HG02981 (cell line): ENCODE results near the gene DHRS3.

Source experiments
- ATAC-seq: cut with Tn5 transposase; IDR thresholded peaks from one replicate; pipeline ENCODE4 v1.9.1; 2021; ENCODE audit warnings: mild to moderate bottlenecking, moderate library complexity; ENCODE audit not compliant: unreplicated experiment

DHRS3 gene

DNA sequence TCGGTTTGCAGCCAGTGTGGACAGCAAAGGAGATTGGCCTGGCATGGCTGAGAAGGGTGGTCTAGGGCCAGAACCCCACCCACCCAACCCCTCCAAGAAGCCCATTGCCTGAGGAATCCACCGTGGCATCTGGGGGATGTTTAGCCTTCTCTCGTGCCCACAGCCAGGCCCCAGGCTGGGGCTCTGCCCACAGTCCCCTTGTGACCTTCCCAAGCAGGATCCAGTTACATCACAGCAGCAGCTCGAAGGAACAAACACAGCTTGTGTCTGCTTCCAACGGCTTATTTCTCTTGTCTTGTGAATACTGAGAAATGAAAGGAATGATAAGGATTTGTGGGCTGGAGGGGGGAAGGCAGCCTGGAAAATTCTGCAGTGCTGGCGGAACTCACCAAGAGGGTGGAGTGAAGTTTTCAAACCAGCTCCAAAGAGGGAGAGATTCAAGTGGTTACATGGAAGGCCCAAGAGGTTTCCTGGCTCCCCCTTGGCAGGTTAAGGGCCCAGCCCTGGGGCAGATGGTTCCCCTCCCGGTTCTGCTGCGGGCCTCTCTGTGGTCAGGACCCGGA is 61.6 kb downstream of the DHRS3 start:
- ATAC-seq: no peak

DNA sequence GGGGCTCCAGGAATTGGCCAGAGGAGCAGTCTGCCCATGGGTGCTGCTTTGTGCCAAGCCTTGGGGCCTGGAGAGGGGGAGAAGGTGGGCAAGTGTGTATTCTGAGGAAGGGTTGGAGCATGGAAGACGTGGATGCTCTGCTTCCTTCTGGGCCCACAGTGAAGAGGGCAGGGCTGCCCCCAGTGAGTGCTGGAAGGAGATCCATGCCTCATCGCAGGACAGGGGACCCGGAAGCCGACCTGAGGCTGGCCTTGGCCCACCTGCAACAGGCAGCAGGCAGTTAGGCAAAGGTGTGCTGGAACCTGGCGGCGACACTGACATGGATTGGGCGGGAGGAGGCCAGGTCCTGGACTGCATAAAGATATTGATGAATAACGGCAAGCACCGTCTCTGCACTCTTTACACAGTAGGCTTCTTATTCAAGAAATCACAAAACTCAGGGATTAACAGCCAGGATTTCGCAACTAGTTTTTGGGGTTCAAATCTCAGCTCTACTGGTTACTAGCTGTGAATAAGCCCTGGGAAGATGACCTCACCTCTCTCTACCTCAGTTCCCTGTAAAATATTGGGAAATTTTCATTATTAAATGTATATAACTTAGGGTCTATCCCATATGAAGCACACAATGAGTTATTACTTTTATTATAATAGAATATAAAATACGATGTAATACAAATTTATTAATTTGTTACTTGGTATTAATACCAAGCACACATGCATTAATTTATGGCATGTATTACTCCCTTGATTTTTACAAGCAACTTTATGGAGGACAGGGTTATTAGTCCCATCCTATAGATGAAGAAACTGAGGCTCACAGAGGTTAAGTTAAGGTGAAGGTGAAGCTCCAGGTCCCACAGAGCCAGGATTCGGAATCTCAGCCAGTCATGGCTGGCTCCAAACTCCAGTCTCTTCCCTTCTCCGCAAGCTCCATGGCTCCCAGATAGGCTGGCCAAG is 62.3 kb downstream of the DHRS3 start:
- no peak for ATAC-seq

DNA sequence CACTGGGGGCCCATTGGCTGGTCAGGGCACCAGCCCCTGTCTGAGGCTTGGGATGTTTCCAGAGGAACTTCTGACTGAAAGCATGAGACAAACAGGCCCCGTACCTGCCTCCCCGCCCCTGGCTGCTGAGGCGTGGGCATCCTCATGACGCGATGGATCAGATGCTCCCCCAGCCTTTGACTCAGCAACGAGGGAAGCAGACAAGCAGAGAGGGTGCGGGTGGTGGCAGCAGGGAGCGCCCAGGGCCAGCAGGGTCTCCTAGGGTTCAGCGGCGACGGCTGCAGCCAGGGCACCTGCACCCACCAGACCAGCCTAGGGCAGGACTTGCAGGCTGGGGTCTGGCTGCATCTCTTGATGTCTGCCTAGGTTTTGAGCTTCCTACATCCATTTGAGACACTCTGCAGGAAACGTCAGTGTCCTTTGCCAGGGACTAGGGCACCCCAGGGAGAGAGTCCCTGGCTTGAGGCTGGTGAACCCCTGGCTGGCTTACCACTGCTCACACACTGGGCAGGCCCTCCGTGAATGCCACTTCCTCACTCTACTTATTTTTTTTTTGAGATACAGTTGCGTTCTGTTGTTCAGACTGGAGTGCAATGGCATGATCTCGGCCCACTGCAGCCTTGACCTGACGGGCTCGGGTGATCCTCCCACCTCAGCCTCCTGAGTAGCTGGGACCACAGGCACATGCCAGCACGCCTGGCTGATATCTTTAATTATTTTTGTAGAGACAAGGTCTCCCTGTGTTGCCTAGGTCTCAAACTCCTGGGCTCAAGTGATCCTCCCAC is 63.3 kb downstream of the DHRS3 start:
- no peak for ATAC-seq

DNA sequence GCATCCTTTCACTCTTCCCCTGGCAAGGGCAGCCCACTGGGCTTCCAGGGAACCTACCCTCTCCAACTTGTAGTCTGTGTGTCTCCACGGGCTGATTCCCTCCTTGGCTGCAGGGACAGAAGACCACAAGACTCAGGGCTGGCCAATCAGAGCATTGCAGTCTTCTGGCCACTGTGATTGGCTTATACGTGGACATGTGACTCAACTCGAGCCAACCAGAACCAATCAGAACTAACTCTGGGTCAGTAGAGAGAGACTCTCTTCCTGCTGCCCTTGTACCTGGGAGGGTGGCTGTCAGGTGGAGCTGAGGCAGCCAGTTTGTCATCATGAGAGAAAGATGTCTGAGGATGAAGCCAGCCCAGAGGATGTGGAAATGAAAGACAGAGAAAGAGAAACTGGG is 64.0 kb downstream of the DHRS3 start:
- ATAC-seq: no peak

DNA sequence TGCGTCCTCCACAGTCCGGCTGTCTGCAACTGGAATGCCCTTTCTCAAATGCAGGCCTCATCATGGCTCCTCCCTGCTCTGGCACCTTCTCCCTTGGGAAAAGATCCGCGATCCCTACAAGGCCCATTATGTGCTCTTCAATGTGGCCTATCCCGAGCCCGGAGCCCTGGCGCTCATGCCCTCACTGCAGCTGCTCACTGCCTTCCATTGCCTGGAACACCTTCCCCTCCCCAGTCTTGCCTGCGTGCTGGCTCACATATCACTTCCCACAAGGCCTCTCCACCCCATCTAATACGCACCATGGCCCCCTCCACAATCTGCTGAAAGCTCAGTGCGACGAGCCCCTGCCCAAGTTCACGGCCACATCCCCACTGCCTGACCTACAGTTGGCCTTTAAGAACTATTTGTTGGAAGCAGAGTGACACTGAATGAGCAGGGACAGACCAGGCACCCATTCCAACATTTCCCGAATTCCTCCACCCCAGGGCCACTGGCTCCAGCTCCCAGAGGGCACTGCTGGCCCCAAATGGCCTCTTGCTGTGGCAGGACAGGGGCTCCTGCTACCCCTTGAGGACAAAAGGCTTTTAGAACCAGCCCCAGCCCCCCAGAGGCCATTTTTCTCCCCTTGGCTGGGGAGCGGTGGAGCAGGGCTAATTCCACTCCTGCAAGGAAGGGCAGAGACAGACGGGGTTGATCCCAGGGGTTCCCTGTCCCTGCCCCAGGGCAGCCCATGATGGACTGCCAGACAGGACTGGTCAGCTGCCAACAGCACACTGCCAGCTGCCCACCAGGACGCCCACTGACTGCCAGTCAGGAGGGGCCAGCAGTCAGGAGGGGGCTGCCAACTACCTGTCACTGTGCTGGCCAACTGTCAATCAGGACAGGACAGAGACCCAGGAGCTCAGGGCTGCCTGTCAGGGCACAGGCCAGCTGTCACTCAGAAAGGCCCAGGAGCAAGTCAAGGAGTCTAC is 64.8 kb downstream of the DHRS3 start:
- no peak for ATAC-seq

DNA sequence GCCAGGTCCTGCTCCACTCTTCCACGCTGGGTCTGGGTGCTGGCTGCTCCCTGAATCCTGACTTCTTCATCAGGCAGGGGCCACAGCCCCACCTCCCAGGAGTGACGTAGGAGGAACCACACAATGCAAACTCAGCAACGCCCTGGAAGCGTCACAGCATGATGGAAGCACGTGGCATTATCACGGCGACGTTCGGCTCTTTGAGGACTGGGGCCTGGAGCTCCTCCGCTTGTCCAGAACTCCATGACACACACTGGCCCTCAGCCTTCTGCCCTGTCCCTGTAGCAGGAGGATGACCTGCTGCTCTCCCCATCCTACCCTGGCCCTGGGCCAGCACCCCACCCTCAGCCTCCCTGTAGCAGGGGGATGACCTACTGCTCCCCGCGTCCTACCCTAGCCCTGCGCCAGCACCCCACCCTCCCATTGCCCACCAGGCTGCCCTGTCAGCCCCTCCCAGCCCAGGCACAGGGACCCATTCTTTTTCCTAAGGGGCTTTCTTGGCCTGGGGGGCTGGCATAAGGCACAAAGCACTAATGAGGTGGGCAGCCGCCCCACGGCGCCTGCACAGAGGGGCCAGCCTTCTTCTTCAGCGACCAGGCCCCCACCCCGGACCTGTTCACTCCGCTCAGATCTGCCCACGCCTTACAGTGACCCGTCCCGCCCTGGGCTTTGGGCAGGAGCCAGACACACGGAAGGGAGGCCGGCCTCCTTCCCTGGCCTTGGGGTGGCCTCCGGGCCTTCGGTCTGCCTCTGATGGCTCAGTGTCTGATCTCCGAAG is 65.7 kb downstream of the DHRS3 start:
- ATAC-seq: no peak

DNA sequence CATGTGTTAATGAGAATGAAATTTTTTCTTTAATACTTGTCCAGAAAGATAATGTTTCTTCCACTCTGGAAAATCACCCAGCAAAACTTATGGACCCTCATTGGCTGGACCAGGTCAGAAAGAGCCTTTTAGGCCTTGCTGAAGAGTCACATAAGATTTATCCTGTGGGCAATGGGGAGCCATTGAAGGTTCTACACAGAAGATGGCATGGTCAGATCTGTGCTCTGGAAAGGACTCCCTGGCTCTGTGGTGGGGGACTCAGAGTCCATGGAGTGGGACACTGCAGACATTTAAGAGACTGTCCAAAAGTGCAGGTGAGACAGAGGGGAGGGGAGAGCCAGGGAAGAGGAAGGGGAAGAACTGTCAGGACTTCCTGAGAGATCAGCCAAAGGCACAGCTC is 66.4 kb downstream of the DHRS3 start:
- ATAC-seq: no peak

DNA sequence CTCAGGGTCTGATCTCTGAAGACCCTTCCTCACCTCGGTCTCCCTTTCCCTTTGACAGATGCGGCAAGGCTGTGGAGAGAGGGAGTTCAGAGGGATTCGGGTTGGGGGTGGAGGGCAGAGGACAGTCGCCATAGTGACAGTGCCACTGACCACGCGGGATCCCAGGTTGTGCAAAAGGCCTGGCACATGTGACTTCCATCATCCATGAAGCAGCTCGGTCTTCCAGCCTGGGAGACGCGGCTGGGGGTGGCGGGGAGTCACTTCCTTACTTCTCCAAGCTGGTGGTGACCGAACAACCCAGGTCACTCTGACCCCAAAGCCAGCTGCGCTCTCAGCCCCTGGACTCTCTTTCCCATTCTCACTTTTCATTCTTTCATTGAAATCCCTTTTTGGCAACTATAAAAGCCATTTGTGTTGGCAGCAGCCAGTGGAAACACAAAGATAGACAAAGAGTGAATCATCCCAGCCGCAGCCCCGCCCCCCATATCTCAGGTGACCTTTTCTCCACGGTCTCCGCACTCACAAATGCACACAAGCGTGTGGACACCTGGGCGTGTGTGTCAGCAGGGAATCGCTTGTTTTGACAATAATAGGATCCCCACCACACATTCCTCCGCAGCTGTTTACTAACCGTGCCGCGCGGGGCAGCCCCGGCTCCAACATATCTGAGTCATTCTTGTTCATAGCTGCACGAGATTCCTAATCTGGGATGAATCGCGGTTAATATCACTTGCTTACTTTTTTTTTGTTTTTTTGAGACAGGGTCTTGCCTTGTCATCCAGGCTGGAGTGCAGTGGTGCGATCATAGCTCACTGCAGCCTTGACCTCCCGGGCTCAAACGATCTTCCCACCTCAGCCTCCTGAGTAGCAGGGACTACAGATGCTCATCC is 68.3 kb downstream of the DHRS3 start:
- ATAC-seq: no peak

DNA sequence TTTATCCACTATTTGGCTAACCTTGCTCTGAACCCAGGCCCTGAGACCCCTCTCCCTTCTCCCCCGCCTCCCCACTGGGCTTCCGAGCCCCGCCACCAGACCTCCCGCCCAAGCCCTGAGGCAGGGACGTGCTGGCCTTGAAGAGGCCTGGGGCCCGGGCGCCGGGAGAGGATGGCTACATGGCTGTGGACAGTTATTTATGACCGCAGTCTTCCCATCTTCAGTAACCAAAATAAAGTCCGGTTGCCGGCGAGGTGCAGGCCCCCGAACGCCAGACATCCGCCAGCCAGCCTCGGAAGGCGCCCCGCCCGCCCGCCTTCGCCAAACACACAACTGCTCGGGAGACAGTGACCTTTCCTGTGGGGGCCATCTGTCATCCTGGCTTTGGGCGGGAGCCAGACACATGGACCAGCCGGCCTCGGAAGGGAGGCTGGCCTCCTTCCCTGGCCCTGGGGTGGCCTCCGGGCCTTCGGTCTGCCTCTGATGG is 69.0 kb downstream of the DHRS3 start:
- no peak for ATAC-seq

DNA sequence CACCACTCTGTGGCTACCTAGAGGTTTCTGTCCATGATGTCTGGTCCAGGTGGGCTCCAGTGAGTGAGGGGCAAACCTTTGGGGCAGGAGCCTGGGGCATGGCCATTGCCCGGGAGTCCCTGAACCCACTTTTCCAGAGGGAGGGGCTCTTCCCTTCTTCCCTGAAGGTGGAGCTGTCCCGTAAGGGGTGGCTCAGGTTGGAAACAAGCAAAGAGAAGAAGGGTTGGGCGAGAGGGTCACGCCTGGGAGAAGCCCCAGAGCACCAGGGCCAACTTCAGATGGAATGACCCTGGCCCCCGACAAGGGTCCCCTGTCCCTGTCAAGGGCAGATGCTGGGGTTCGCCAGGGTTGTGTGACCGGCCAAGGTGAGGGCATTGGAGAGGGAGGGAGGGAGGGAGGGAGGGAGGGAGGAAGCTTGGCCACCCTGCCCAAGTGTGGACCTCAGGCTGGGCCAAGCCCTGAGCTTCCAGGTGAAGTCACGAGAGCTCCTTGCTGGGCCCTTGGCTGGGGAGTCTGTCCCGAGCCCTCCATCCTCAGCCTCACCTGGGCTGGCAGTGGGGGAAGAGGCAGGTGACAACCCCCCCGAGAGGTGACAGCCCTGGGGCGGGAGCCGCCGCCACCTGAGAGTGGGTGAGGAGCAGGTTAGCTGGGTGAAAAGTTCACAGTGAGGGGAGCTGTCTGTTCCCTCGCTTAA is 69.6 kb downstream of the DHRS3 start:
- no peak for ATAC-seq

DNA sequence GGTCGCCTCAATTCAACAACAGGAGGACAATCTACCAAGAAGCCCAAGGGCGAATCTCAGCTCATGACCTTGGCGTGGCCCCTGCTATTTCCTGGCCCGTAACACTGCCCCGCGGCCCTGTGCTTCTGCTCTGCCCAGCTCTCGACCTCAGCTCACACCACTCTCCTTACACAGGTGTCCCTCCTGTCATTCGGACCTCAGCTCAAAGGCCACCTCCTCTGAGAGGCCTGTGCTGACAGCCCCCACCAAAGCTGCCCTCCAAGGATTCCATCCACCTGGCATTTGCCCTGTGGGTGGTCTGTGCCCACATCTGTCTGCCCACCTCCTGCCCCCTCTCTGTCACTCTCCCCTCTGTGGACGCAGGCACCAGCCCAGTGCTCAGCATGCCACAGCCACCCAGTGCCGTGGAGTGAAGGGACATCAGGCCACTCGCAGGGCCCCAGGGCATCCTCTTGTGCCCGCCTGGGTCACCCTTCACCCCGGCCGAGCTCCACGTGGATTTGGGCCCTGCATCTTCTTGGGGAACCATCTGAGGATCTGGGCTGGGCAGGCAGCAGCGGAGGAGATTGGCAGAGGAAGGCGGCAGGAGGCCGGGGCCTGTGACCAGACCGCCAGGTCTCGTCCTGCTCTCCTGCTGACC is 70.3 kb downstream of the DHRS3 start:
- ATAC-seq: no peak

DNA sequence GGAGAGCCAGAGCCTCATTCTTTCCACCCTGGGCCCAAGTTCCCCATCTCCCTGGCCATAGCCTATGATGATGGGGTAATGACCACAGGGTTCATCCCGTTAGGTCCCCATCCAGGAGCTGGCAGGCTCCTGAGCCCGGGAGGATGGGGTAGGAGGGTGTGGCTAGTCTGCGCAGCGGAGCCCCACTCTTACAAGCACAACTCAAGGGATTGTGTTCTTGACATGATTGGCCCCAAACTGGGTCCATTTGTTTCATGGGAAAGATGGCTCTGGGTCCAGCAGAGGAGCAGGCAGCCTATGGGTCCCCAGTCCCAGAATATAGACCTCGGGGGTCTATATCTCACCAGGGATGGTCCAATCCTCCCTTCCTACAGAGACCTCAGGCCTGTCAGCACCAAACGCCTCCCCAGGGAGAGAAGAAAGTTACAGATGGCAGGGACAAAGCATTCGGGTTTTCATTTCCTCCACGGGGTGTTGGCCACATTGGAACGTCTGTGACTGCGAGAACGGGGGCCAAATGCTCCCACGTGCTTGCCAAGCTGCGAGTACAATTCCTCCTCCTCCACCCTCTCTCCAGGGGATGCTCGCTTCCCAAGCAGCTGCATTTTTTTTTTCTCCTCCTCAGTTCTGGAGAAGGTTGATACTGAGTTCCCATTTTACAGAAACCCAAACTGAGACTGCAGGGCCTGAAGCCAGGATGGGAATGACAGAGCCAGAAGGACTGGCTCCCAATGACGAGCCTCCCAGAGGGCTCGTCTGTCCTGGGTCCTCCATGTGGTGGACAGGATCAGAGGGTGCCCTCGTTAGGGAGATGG is 71.0 kb downstream of the DHRS3 start:
- no peak for ATAC-seq

DNA sequence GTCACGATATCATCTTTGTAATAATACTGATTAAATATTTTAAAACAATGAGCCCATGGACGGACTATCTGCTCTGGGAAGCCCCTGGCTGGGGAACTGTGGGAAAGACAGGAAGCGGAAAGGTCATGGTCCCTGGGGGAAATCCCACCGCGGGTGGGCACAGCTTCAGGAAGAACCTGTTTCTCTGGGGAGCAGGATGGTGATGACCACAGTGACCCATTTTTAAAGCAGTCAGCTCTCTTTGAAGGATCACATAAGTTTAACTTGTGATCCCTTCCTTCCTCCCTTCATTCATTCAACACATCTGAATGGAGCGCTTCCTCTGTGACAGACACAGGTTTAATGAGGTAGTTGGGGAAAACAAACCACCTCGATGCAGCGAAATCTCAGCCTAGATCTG is 73.0 kb downstream of the DHRS3 start:
- no peak for ATAC-seq

DNA sequence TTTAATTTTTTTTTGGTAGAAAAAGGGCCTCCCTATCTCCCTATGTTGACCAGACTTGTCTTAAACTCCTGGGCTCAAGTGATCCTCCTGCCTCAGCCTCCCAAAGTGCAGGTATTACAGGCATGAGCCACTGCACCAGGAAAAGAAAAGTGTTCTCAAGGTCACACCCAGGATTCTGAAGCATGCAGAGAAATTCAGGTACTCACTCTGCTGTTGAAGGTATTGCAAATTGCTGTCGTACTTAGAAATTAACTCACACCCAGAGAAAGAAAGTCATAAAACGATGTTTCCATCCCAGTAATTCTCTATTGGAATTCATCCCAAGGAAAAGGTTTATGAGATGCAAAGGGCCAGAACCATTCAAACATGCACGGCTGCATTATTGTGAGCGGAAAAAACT is 73.7 kb downstream of the DHRS3 start:
- no peak for ATAC-seq

DNA sequence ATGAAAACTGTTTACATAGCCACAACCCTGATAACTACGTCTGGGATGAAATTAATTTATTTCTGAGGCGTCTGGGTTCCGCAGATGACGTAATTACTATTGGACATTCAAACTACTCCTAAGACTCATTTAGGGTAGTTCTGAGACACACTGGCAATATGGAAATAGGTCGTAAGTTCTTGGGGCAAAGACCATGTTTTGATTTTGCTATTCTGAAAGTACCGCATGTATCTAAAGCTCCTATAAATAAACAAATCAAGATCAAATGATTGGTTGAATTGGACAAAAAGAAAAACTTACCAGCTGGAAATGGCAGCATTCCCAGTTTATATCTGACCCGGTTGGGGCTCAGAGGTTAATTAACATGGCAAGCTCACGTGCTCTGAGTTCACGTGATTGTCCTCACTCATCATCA is 74.3 kb downstream of the DHRS3 start:
- no peak for ATAC-seq
